HT1080 (cell line): ENCODE results near the gene RSPH6A. TPM values are rescaled to one million over a fixed set of nuclear protein-coding genes. Genes with fewer than 3 reads are reported as not detected.

Source experiments
- DNase-seq: peaks from one replicate; pipeline ENCODE4 v3.0.0-alpha.2; 2015; ENCODE audit warnings: low read depth
- total RNA-seq: library from RNA; depleted of rRNA; stranded (reverse); fragments of >200 nt; shearing (Covaris generic); gene quantifications from 2 replicates; pipeline ENCODE4 v1.2.3, GENCODE V29; 2014

RSPH6A gene
- total RNA-seq, 1 experiment from 2014 or later = 0.13 TPM

DNA sequence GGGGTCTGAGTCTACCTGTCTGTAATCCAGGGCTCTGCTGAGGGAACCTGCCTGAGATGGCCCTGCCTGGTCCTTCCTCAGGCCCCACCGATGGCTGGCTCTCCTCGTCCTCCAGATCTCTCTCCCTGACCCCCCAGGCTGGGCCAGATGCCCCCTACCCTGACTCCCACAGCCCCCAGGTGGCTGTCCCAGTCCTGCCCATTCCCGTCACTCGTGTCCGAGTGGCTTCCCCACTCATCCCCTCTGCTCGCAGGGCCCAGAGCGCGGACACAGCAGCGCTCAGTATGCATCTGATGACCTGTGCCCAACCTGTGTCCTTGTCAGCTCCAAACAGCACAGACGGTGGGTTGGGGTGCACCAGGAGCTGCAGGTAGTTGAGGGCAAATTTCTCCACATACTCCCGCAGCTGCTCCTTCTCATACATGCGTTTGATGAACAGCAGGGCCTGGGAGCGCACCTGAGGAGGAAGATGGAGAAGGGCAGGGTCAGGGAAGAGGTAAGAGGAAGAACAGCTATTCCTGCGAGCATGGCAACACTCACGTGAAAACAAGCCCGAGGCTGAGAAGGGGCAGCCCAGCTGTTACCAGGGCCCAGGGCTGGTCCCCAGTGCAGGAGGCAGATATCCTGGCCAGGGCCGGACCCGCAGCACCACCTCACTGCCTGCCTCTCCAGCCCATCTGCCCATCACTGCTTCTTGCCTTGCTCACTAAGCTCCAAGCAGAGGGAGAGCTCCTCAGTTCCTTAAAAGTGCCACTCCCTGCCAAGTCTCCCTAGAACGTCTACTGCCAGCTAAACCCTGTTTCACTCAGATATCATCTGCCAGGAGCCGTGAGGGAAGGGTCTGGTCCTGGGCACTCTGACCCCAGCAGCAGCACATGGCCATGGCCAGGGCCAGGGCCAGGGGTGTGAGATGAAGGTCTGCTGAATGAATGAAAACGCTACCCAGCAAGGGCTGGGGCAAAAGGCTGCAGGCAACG lies 11.1 kb upstream of the RSPH6A start:
- DNase-seq = no peak

DNA sequence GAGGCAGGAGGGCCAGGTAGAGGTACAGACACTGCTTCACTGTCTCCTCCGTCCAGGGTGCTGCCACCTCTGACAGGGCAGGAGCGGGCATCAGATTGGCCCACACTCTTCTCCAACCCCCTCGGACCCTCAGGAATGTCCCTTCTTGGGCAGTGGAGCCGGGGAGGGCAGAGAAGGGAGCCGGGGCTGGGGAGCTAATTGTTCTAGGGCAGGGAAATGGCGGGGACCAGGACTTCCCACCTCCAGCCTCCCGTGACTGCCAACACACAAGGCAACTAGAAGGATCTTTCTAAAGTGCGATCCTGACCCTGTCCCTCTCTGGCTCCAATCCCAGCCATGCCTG lies 10.1 kb upstream of the RSPH6A start:
- no peak for DNase-seq

DNA sequence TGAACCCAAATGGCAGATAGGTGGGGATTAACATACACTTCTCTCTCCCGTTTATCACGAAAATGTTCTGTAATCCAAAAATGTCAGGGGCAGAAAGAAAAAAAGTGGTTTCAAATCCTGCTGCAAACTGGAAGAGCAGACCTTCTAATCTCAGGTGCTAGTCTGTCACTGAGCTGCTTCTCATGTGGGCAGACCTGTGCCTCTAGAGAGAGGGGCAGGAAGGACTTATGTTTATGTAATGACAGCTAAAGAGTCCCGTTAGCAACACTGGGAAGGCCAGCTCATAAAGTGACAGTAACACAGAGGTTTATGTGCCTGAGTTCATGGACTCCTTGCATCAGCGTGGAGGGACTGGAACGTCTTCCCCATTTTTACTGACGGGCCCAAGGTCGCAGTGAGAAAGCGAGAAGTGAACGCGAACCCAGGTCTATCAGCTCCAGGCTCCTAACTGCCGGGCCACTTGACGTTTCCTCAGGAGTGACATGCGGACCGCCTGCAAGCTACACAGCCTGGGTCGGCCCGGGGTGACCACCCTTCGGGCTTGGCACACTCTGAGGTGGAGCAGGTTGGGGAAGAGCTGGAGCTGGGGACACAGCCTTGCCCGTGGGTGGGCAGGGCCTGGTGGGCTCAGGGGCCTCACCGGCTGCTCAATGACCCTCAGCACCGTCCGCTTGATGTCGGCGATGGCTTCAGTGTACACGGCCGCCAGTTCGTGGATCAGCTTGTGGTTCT lies 9.6 kb upstream of the RSPH6A start:
- no peak for DNase-seq

DNA sequence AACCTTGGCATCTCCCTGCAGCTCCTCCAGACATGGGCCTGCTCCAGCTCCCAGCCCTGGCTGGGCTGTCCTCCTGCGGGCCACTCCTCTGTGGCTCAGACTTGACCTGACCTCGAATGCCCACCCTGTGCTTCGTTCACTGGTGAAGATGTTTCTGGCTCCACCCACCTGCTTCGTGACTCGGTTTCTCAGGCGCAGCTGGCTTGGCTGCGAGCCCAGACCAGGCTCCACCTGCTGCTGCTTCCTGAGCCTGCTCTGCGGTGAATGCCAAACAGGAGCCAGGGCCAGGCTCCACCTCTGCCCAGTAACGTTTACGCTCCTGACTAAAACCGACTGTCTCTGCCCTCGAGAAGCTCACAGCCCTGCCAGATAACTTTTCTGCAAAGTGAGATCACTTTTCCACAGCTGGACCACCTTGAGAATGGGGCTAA lies 8.9 kb upstream of the RSPH6A start:
- no peak for DNase-seq

DNA sequence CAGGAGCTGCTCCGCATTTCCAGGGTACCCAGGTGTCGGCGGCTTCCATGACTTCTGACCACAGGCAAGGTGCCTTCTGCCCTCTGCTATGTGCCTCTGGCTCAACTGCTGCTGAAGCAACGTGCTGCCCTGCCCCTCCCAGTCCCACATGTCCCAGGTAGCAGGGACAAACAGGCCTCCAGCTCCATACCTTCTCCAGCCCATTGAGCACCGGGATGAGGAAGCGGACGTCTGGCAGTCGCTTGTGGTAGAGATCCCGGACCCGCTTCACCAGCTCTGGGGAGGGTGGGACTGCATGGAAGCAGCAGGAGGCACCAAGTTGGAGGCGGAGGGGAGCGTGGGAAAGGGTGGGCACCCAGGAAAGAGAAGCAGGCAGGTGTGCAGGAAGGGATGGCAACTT lies 8.1 kb upstream of the RSPH6A start:
- DNase-seq = no peak

DNA sequence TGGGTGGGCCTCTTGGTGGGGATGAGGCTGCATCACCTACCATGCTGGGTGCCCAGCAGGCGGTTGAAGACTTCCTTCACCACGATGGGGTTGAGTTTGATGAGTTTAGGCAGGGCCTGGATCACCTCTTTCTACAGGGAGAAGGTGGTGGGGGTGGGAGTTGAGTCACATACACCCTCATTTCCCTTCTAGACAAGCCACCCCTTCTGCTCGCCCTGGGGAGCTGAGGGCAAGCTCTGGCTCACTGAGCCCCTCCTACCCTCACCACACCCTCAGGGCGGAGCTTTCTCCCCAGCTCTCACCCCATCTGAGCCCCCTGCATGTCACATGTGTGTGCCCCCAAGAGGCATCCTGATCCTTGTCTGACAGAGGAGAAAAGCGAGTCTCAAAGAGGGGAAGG lies 7.6 kb upstream of the RSPH6A start:
- DNase-seq = no peak

DNA sequence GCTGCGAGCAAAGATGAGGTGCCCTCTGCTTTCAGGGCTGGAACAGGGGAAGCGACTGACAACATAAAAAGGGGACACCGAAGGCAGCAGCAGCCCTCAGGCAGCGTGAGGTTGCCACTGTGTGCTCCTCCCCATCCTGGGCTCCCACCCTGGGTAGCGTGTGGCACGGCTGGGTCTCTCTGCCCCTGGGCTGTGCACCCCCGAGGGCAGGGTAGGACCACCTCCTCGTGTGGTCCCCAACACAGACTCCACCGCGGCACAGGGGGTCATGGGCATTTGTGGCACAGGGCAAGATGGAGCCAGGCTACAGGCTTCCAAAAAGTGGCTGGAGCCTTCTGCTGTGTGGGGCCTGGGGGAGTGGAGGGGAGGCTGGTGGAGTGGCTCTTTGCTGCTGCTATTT lies 6.5 kb upstream of the RSPH6A start:
- DNase-seq = no peak

DNA sequence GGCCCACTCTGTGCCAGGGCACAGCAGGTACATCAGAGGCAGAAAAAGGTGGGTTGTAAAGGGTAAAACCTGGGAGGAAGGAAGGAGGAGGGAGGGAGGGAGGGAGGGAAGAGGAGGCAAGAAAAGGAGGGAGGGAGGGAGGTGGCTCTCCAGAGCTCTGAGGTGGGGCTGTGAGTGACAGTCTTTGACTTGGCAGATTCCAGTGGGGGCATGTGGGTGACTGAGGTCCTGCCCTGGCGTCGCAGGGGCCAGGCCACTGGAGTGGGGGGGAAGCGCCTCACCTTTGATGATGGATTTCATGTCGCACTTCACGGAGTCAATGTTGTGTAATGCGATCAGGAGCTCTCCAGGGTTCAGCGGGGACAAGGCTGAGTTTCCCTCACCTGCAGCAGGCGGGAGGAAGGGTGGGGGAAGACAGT lies 6.0 kb upstream of the RSPH6A start:
- DNase-seq = no peak

DNA sequence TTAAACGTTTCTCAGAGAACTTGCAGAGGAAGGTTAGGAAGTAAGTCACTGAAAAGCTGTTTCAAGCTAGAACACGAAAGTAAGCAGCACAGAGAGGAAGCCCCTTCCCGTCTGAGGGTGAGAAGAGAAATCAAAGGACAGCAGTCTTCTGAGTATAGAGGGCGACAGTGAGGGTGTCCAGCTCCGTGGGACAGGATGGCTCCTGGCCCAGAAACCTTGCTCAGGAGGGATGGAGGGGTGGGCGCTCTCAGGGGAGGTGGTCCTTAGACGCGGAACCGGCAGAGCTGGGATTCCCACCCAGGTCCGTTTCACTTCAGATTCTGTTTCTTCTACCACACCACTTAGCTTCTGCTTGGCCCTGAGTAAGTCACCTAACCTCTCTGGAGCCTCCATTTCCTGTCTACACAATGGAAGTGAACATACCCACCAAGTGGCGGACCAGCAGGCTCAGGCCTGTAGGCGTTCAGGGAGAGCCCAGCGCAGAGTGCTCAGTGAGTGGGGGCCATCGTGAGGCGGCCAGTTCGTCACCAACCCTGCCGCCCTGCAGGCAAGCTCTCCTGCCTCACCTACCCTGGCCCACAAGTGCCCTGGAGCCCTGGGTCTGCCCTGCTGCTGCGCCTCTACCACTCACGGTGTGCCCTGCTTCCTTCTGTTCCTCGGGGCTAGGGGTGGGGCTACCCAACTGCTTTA lies 5.5 kb upstream of the RSPH6A start:
- no peak for DNase-seq

DNA sequence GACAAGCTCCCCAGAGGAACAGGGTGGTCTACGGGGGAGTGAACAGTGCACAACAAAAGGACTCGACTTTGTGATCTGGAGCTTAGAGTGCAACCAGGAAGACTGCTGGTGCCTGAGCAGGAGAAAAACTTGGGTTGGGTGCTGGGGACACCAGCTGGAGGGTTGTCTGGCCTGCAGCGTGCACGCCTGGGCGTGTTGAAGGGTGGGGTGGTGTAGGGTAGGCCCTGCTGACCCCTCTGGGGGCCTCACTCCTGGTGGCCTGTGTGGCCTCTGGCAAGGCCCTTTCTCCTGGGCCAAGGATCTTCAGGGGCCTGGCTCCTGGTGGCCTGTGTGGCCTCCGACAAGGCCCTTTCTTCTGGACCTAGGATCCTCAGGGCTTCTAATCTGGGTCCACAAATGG lies 4.7 kb upstream of the RSPH6A start:
- no peak for DNase-seq

DNA sequence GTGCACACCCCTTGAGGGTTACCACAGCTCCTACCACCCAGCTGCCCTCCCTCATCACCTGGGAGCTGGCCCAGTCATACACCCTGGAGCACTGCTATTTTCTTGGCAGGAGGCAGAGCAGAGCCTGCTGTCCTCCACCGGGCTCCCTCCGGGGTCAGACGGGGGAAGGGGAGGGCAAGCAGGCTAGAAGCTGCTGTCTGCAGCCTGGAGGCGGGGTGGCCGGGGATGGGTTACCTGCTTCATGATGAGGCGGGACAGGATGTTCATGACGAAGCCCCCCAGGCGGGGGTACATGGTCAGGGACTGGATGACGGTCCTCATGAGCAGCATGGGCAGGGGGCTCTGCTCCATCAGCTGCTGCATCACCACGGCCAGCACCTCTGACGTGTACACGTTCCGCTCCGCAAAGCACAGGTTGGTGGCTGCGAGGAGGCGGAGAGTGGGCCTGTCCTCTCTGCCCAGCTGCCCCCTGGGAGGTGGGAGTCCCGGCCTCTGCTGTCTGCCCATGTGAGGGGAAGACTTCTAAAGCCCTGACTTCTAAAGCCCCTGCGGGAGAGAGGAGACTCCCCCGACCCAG lies 2.7 kb upstream of the RSPH6A start:
- DNase-seq = no peak

DNA sequence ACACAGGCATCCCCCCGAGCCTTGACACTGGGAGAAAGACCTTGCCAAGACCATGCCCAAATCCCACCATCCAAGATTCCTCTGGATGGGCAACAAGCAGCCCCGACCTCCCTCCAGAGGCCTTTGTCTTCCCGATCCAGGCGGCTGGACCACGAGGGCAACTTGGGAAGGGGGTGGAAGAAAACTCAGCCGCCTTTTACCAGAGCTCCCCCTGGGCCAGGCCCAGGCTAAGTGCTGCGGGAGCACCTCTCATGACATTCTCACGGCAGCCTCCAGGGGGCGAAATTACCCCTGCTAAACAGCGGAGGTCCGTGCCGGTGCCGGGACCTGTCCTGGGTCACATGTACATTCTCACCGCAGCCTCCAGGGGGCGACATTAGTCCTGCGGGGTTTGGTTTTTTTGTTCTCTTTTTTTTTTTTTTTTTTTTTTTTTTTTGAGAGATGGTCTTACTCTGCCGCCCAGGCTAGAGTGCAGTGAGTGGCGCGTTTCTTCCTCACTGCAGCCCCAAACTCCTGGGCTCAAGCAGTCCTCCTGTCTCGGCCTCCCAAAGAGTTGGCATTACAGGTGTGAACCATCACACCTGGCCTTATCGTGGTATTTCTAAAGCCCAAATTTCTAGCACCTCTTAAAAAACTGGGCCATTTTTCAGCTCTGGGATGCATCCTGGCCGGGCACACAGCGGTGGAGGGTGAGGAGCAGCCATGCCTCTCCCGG lies 2.1 kb upstream of the RSPH6A start:
- DNase-seq = peak; percentile 92

DNA sequence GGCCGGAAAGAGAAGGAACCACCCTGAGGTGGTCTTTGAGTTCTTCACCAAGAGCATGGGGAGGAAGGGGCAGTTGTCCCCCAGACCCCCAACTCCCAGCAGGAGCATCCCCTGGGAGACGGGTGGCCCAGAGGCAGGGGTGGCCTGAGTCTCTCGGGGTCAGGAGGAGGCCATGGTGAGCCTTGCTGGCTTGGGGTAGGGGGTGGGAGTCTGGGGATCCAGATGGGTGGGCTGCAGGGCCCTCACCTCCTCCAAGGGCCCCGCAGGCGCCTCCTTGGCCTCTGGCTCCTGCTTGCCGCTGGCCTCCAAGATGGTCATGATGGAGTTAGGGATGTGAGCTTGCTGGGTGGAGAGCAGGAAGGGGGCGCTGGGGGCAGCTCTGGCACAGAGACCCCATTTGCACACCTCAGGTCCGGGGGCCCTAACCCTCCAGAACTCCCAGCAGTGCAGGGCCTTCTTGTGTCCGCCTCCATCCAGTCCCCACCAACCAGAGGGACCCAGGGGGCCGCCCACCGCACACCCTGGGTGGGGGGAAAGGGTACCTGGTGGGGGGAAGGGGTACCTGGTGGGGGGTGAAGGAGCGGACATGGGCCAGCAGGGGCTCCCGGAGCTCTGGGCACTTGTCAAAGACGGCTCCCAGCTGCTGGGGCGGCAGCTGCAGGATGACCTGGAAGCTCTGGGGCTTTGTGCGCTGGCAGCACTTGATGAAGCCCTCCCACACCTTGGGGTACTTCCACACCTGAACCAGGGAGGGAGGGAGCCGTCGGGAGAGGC lies 1.3 kb upstream of the RSPH6A start:
- DNase-seq = no peak

DNA sequence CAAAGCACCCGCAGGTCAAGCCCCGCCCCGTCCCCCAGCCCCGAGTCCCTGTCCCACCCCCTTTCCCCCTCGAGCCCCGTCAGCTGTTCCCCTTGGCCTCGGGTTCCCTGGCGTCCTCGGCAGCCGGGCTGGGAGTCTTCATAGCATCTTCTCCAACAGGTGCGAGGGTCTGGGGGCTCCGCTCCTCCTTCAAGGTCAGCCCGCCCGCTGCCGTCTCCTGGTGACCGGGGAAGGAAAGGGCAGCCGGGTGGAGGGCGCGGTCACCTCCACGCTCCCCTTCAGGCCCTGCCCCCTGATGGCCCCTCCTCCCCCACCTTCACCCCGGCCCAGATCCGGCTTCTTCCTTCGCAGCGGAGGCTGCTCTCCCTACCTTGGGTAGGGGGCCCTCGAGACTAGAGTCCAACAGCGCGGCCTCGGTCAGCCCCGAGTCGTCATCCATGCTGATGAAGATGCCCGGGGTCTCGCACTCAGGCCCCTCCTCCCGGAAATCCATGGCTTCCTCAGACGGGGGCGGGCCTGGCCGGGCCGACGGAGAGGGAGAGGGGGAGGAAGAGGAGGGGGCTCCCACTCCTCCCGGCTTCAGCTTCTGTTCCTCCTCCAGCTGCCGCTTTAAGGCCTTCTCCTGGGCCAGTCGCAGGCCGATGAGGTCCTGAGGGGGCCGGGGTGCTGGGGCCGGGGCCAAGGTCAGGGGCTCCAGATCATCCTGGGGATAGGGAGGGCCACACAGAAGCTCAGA lies 541 bp upstream of the RSPH6A start:
- no peak for DNase-seq

DNA sequence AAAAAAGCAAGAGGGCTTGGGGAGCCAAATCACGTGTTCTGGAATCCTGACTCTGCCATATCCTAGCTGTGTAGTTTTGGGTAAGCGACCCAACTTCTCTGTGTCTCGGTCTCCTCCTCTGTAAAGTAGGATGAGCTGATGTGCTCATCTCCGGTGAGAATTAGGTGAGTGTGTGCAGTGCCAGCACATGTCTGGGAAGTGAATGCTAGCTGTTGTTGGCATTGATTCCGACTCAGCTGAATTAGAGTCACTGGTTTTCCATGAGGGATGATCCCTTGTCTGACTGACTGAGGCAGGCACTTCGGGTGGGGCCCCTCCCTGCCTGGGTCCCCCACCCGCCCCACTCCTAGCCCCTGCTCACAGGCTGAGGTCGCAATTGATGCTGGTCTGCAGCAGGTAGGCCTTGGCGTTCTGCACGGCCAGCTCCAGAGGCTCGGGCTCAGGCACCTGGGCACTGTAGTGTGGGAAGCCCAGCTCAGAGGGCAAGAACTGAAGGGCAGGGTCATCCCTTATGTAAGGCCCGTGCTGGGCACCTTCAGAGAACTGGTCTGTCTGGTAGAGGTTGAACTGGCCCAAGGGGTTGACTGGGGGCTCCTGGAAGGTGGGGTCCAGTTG lies 835 bp downstream of the RSPH6A start:
- DNase-seq = no peak

DNA sequence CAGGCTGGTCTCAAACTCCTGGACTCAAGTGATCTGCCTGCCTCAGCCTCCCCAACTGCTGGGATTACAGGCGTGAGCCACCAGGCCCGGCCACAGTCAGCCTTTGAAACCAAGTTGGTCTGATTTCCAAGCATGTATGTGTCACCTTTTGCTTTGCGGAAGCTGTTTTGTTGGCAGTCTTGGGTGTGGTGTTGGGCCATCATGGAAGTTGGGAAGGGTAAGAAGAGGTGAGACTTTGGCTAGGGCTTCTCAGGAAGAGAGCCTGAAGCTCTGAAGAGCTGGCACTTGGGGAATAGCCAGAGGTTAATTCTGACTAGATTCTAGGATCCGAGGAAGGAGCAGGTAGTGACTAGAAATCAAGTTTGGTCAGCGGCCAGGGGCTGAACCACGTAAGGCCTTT lies 2.8 kb downstream of the RSPH6A start:
- no peak for DNase-seq

DNA sequence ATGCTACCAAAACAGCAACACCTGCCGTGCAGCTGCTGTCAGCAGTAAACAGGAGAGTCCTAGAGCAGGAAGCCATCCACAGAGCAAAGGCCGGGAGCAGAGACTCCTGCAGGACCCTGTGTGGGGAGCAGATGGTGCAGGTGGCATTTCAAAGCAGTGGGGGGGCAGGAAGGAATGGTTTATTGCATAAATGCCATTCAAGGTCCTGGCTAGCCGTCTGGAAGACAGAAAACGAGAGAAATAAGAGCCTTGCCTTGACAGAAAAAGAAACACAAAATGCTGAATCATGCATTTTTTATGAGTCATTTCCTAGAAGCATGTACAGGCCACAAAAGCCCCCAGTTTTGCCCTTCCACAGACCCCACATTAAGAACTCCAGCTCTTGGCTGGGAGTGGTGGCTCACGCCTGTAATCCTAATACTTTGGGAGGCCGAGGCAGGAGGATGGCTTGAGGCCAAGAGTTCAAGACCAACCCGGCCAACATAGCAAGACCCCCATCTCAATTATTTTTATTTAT lies 5.4 kb downstream of the RSPH6A start:
- DNase-seq = peak; percentile 94

DNA sequence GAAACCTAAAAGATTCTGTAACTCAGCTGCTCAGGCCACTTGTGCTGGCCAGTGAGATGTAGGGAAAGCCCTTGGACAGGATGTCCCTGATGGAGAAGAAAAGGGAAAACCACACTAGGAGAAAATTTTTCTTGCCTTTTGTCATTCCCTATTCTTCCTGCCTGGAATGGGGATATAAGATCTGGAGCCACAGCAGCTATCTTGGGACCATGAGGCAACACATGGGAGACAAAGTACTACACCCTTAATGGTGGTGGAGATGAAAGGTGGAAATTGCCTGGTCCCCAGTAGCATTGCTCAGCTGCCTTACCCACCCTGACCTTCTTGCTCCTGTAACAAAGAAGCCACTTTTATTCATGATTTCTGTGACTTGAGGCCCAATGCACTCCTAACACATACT lies 9.4 kb downstream of the RSPH6A start:
- no peak for DNase-seq

DNA sequence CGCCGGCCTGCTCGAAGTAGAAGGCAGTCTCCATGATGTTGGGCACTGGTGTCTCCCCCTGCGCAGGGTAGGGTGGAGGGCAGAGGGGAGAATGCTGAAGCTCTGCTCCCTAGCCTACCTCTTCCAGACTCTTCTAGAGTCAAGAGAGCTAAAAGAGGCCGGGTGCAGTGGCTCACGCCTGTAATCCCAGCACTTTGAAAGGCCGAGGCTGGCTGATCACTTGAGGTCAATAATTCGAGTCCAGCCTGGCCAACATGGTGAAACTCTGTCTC lies 10.2 kb downstream of the RSPH6A start:
- no peak for DNase-seq
